H9 (cell line): ENCODE data around the gene CT47A1. TPM values are rescaled to one million over a fixed set of nuclear protein-coding genes. Genes with fewer than 3 reads are reported as not detected.

ENCODE experiments used
- DNase-seq: peaks from one replicate; pipeline ENCODE4 v3.0.0-alpha.2; 2017
- H2AFZ ChIP-seq: one replicate; pipeline ENCODE4 v1.6.1; 2013; ENCODE audit warnings: mild to moderate bottlenecking, low read length, control low read depth, moderate library complexity
- H2AK5ac ChIP-seq: 2 replicates; pipeline ENCODE4 v1.6.1; 2013; ENCODE audit warnings: low read length, control low read depth, mixed read lengths; ENCODE audit not compliant: insufficient read length
- H2BK120ac ChIP-seq: one replicate; pipeline ENCODE4 v1.6.1; 2013; ENCODE audit warnings: low read depth, mild to moderate bottlenecking, low read length, control low read depth, inconsistent platforms; ENCODE audit not compliant: poor library complexity, severe bottlenecking
- H2BK12ac ChIP-seq: 2 replicates; pipeline ENCODE4 v1.6.1; 2013; ENCODE audit warnings: low read length, control low read depth, mixed read lengths, low read depth; ENCODE audit not compliant: insufficient read length
- H2BK15ac ChIP-seq: 2 replicates; pipeline ENCODE4 v1.6.1; 2013; ENCODE audit warnings: low read depth, low read length, control low read depth
- H2BK20ac ChIP-seq: one replicate; pipeline ENCODE4 v1.6.1; 2013; ENCODE audit warnings: low read depth, mild to moderate bottlenecking, low read length, control low read depth, inconsistent platforms; ENCODE audit not compliant: poor library complexity, severe bottlenecking
- H2BK5ac ChIP-seq: 2 replicates; pipeline ENCODE4 v1.6.1; 2013; ENCODE audit warnings: low read length, control low read depth, mixed read lengths; ENCODE audit not compliant: insufficient read length
- H3K14ac ChIP-seq: 2 replicates; pipeline ENCODE4 v1.6.1; 2013; ENCODE audit warnings: low read length, control low read depth; ENCODE audit not compliant: insufficient read depth
- H3K18ac ChIP-seq: 2 replicates; pipeline ENCODE4 v1.6.1; 2013; ENCODE audit warnings: low read depth, mild to moderate bottlenecking, mixed read lengths, low read length, control low read depth; ENCODE audit not compliant: insufficient read length
- H3K23ac ChIP-seq: 2 replicates; pipeline ENCODE4 v1.6.1; 2013; ENCODE audit warnings: low read length, control low read depth, mixed read lengths, low read depth; ENCODE audit not compliant: insufficient read length
- H3K23me2 ChIP-seq: 2 replicates; pipeline ENCODE4 v1.6.1; 2013; ENCODE audit warnings: low read depth, mild to moderate bottlenecking, mixed read lengths, low read length, control low read depth; ENCODE audit not compliant: insufficient read length, poor library complexity, severe bottlenecking
- H3K27ac ChIP-seq: 2 replicates; pipeline ENCODE4 v1.5.1; 2013; ENCODE audit warnings: low read length, control low read depth, mixed read lengths, low read depth; ENCODE audit not compliant: insufficient read length
- H3K27me3 ChIP-seq: 2 replicates; pipeline ENCODE4 v1.6.1; 2013; ENCODE audit warnings: low read length, control low read depth, inconsistent platforms; ENCODE audit not compliant: insufficient read depth
- H3K4ac ChIP-seq: 2 replicates; pipeline ENCODE4 v1.6.1; 2013; ENCODE audit warnings: low read depth, mild to moderate bottlenecking, control low read depth, inconsistent platforms, low read length, moderate library complexity
- H3K4me1 ChIP-seq: 2 replicates; pipeline ENCODE4 v1.6.1; 2013; ENCODE audit warnings: low read length, control low read depth, inconsistent platforms; ENCODE audit not compliant: insufficient read depth
- H3K4me2 ChIP-seq: 2 replicates; pipeline ENCODE4 v1.6.1; 2013; ENCODE audit warnings: low read length, control low read depth, mixed read lengths; ENCODE audit not compliant: insufficient read length, insufficient read depth
- H3K56ac ChIP-seq: 2 replicates; pipeline ENCODE4 v1.6.1; 2013; ENCODE audit warnings: low read depth, mild to moderate bottlenecking, mixed read lengths, low read length, control low read depth; ENCODE audit not compliant: insufficient read length
- H3K79me1 ChIP-seq: 2 replicates; pipeline ENCODE4 v1.6.1; 2013; ENCODE audit warnings: low read depth, mild to moderate bottlenecking, moderate library complexity, low read length, control low read depth, inconsistent platforms; ENCODE audit not compliant: insufficient read depth, poor library complexity, severe bottlenecking
- H3K79me2 ChIP-seq: 2 replicates; pipeline ENCODE4 v1.6.1; 2013; ENCODE audit warnings: low read length, control low read depth, inconsistent platforms; ENCODE audit not compliant: insufficient read depth
- H3K9ac ChIP-seq: 2 replicates; pipeline ENCODE4 v1.6.1; 2013; ENCODE audit warnings: low read length, control low read depth, mixed read lengths; ENCODE audit not compliant: insufficient read length; ENCODE audit errors: extremely low read depth
- H3K9me3 ChIP-seq: one replicate; pipeline ENCODE4 v1.6.1; 2013; ENCODE audit warnings: low read depth, low read length, inconsistent platforms; ENCODE audit not compliant: control insufficient read depth
- H3T11ph ChIP-seq: one replicate; pipeline ENCODE4 v1.6.1; 2013; ENCODE audit warnings: mild to moderate bottlenecking, low read length, control low read depth, inconsistent platforms
- H4K20me1 ChIP-seq: one replicate; pipeline ENCODE4 v1.6.1; 2013; ENCODE audit not compliant: control insufficient read depth, insufficient read length, insufficient read depth
- H4K5ac ChIP-seq: 2 replicates; pipeline ENCODE4 v1.6.1; 2013; ENCODE audit warnings: low read depth, mild to moderate bottlenecking, mixed read lengths, low read length, control low read depth; ENCODE audit not compliant: insufficient read length
- H4K8ac ChIP-seq: replicated peaks from 2 replicates; pipeline ENCODE4 v1.6.1; 2013; ENCODE audit warnings: low read length, control low read depth, mixed read lengths, low read depth; ENCODE audit not compliant: insufficient read length
- H4K91ac ChIP-seq: 2 replicates; pipeline ENCODE4 v1.6.1; 2013; ENCODE audit warnings: low read depth, mild to moderate bottlenecking, moderate library complexity, mixed read lengths, low read length, control low read depth; ENCODE audit not compliant: insufficient read length
- H3K27ac Mint-ChIP-seq, 3 experiments: 2 replicates in 2 of 3; 3 replicates in 1 of 3; pipeline ENCODE4 v1.8.0; 2020 to 2021; ENCODE audit warnings: mixed read lengths in 3 of 3, mild to moderate bottlenecking in 1 of 3, moderate library complexity in 1 of 3
- H3K27me3 Mint-ChIP-seq: 2 replicates; pipeline ENCODE4 v1.8.0; 2021; ENCODE audit warnings: low read depth, mild to moderate bottlenecking, moderate library complexity, mixed read lengths
- H3K36me3 Mint-ChIP-seq, 3 experiments: 2 replicates in 2 of 3; 3 replicates in 1 of 3; pipeline ENCODE4 v1.8.0; 2020 to 2021; ENCODE audit warnings: low read depth in 3 of 3, mixed read lengths in 3 of 3; ENCODE audit not compliant: insufficient read depth in 1 of 3
- H3K4me1 Mint-ChIP-seq, 2 experiments: 2 replicates each; pipeline ENCODE4 v1.8.0; 2020; ENCODE audit warnings: mixed read lengths in 2 of 2
- H3K4me3 Mint-ChIP-seq, 2 experiments: 2 replicates in 1 of 2; 3 replicates in 1 of 2; pipeline ENCODE4 v1.8.0; 2020 to 2021; ENCODE audit warnings: mild to moderate bottlenecking in 2 of 2, mixed read lengths in 2 of 2, moderate library complexity in 1 of 2
- H3K9me3 Mint-ChIP-seq, 2 experiments: 2 replicates in 1 of 2; 3 replicates in 1 of 2; pipeline ENCODE4 v1.8.0; 2020; ENCODE audit warnings: mild to moderate bottlenecking in 2 of 2, mixed read lengths in 2 of 2, moderate library complexity in 1 of 2
- WGBS: extraction: QIAGEN DNeasy Blood & Tissue Kit; methylation state at CpG from one replicate; pipeline ENCODE4 v1.1.7; 2013; ENCODE audit warnings: missing lambda C conversion rate, low lambda C conversion rate, mixed read lengths; ENCODE audit not compliant: insufficient read length; ENCODE audit errors: extremely low coverage; 5-methylcytosine and 5-hydroxymethylcytosine counted together
- total RNA-seq: library from RNA; stranded (reverse); gene quantifications from 2 replicates; pipeline ENCODE4 v1.2.1, GENCODE V29; 2021
- TF ChIP-seq, protein P1 (sequence below): fragments of 200-600 bp; sonication (generic); conservative IDR thresholded peaks from 3 replicates; pipeline ENCODE4 v1.8.0; 2021; ENCODE audit warnings: antibody characterized with exemption, mild to moderate bottlenecking

Gene CT47A1
- total RNA-seq, 1 experiment from 2014 or later: not detected

DNA sequence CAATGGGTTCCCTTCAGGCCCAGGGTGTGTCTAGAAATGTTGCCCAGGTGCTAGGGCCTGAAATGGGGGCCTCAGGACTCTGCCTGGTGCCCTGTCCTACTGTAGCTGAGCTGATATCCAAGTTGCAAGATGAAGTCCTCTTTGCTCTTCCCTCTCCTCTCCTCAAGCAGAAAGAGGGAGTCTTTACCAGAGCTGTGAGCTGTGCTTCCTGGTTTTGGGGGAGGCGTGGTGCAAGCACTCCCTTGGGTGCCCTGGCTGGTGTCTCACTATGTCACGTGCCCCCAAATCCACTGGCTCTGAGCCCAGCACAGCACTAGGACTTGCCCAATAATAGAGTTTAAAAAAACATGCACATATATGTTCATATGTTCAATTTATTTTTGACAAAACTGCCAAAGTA is 29.3 kb upstream of the CT47A1 start:
- H3K9me3 Mint-ChIP-seq: peaks cover 44 to 47% of the 10 kb centered on the region in 2 experiments

More for the DNA sequence above, 29.3 kb upstream of the CT47A1 start:
- H3K9me3 ChIP-seq: peaks cover 25% of the 10 kb centered on the region
- no peak overlapping the region for H2AFZ ChIP-seq
- H2AK5ac ChIP-seq: no peak overlapping the region
- H2BK12ac ChIP-seq: no peak overlapping the region
- Mint-ChIP-seq H3K4me1 (no peaks in the 10 kb centered on the region), H3K36me3 (peaks cover 0 to 2% (median 0%) of the 10 kb centered on the region in 3 experiments; a peak in 2 of 7 replicates), H3K4me3 (no peak overlapping the region), H3K27ac (no peak overlapping the region), H3K27me3 (peaks cover 8% of the 10 kb centered on the region)
- H3K23ac ChIP-seq: no peak overlapping the region
- no peak overlapping the region for H3K4ac ChIP-seq
- H4K91ac ChIP-seq: no peak overlapping the region
- H3K4me1 ChIP-seq: no peaks in the 10 kb centered on the region
- H3T11ph ChIP-seq: no peak overlapping the region
- no peak overlapping the region for H3K4me2 ChIP-seq
- TF ChIP-seq, protein P1, sequence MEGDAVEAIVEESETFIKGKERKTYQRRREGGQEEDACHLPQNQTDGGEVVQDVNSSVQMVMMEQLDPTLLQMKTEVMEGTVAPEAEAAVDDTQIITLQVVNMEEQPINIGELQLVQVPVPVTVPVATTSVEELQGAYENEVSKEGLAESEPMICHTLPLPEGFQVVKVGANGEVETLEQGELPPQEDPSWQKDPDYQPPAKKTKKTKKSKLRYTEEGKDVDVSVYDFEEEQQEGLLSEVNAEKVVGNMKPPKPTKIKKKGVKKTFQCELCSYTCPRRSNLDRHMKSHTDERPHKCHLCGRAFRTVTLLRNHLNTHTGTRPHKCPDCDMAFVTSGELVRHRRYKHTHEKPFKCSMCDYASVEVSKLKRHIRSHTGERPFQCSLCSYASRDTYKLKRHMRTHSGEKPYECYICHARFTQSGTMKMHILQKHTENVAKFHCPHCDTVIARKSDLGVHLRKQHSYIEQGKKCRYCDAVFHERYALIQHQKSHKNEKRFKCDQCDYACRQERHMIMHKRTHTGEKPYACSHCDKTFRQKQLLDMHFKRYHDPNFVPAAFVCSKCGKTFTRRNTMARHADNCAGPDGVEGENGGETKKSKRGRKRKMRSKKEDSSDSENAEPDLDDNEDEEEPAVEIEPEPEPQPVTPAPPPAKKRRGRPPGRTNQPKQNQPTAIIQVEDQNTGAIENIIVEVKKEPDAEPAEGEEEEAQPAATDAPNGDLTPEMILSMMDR: no peak
- H3K79me2 ChIP-seq: no peaks in the 10 kb centered on the region
- H3K27ac ChIP-seq: no peak overlapping the region
- no peak overlapping the region for H3K14ac ChIP-seq
- H2BK20ac ChIP-seq: no peak overlapping the region
- H4K5ac ChIP-seq: no peak overlapping the region
- WGBS: no CpG with 5 or more reads among the region's 2 CpGs
- no peak overlapping the region for H4K8ac ChIP-seq
- H2BK15ac ChIP-seq: no peak overlapping the region
- H3K79me1 ChIP-seq: no peaks in the 10 kb centered on the region
- no peaks in the 10 kb centered on the region for H3K23me2 ChIP-seq
- no peak overlapping the region for H3K56ac ChIP-seq
- H3K18ac ChIP-seq: no peak overlapping the region
- H4K20me1 ChIP-seq: no peaks in the 10 kb centered on the region
- no peak overlapping the region for H2BK120ac ChIP-seq
- no peak overlapping the region for H3K9ac ChIP-seq
- H3K27me3 ChIP-seq: no peaks in the 10 kb centered on the region
- no peak overlapping the region for H2BK5ac ChIP-seq
- no peak for DNase-seq
